Measurements from ENCODE around the gene BDP1.
"Not testable (repeated sequence)": the region's sequence is repeated elsewhere in the genome, so short reads cannot be mapped to it uniquely, and the experiment has no call there.

BDP1 gene

DNA sequence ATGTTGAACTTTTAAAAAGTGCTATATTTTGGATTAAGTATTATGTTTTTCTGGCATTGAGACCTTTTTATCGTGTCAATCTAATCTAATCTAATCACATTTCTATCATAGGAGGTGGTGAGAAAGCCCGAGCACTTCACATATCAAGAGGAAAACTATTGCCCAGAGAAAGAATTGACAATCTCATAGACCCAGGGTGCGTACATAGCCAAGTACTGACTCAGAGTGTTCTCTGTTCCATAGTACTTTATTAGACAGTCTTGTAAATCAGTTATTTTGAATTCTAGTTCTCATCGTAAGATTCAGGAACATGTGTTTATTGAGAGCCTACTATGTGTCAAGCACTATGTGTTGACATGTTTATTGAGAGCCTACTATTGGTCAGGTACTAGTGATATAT is 140.7 kb downstream of the BDP1 start:
- Mint-ChIP-seq H3K4me3 (no peak overlapping the region), H3K4me1 (ENCODE audit: low read depth) (no peaks in the 10 kb centered on the region), H3K36me3 (ENCODE audit: low read depth) (peaks cover 75% of the 10 kb centered on the region), H3K27ac (no peak overlapping the region), H3K9me3 (no peaks in the 10 kb centered on the region), H3K27me3 (no peaks in the 10 kb centered on the region)
- intact Hi-C loops (cut with micrococcal nuclease): no loop called here

DNA sequence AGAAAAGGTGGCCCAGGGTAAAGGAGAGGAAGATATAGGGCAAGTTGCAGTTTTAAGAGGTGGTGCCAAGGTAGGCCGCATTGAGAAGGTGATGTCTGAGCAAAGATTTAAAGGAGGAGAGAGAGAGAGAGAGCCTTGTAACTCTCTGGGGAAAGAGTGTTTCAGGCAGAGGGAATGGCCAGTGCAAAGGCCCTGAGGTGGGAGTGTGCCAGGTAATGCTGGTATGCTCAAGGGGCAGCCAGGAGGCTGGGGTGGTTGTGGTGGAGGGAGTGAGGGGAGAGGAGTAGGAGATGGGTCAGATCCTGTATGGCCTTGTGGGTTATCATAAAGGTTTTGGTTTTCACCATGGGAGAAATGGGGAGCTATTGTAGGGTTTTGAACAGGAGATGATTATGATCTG is 141.6 kb downstream of the BDP1 start:
- Mint-ChIP-seq H3K4me3 (no peak overlapping the region), H3K9me3 (no peaks in the 10 kb centered on the region), H3K27me3 (no peaks in the 10 kb centered on the region), H3K36me3 (ENCODE audit: low read depth) (peaks cover 75% of the 10 kb centered on the region), H3K4me1 (ENCODE audit: low read depth) (no peaks in the 10 kb centered on the region), H3K27ac (no peak overlapping the region)
- intact Hi-C loops (cut with micrococcal nuclease): no loop called here

DNA sequence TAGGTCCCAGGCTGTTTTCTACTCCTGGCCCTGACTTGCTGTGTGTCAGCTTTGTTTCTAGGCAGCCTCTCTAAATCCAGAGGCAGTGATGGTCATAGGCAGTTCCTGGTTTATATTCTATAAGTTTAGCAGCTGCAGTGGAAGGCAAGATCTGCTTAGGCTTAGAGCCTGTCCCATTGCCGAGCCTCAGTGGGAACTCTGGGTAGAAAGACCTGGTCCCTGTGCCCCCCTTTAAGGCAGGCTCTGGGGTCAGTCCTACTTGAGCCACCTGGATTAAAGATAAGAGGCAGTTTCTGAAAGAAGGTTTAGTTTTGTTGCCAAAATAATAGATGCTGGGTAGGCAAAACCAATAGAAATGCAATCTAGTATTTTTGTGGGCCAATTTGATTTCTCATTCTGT is 145.3 kb downstream of the BDP1 start:
- H3K4me1 Mint-ChIP-seq (ENCODE audit: low read depth): no peaks in the 10 kb centered on the region
- intact Hi-C loops (cut with micrococcal nuclease): no loop called here
- H3K27ac Mint-ChIP-seq: no peak overlapping the region
- no peaks in the 10 kb centered on the region for H3K27me3 Mint-ChIP-seq
- peaks cover 84% of the 10 kb centered on the region for H3K36me3 Mint-ChIP-seq (ENCODE audit: low read depth)
- no peak overlapping the region for H3K4me3 Mint-ChIP-seq
- H3K9me3 Mint-ChIP-seq: no peaks in the 10 kb centered on the region

DNA sequence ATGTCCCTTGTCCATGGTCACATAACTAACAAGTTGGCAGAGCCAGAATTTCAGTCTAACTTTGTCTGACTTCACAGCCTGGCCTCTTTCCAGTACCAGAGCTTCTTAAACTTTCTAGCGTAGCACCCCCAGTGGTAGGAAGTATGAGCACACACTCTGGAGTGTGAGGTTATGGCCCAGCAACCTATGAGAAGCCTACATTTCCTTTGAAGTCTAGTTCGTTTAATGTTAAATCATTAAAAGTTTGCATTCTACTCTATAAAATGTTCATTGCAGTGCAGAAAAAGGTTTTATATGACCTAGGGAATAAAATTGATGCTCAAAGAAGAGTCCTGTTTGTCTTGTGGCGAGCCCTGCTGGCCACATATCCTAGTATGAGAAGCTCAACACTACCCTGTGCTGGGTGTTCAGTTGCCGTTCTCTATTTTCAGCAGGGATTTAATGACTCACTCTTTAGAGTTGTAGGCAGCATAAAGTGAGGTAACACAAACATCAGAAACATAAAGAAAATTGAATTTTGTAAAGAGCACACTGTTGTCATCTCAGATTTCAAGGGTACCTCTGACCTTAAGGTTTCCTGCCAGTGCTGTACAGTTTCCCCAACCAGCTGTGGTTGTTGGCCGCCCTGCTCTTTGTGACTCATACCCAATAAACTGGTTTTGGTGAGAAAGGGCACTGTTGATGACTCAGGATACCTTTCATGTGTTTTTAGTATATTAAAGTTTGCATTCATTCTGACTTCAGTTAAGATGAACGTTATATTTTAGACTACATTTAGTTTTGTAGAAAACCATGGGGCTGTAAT is 146.0 kb downstream of the BDP1 start:
- Mint-ChIP-seq H3K27ac (no peak overlapping the region), H3K36me3 (ENCODE audit: low read depth) (peaks cover 79% of the 10 kb centered on the region), H3K9me3 (no peaks in the 10 kb centered on the region), H3K27me3 (no peaks in the 10 kb centered on the region), H3K4me1 (ENCODE audit: low read depth) (no peaks in the 10 kb centered on the region), H3K4me3 (no peak overlapping the region)
- intact Hi-C loops (cut with micrococcal nuclease): no loop called here

DNA sequence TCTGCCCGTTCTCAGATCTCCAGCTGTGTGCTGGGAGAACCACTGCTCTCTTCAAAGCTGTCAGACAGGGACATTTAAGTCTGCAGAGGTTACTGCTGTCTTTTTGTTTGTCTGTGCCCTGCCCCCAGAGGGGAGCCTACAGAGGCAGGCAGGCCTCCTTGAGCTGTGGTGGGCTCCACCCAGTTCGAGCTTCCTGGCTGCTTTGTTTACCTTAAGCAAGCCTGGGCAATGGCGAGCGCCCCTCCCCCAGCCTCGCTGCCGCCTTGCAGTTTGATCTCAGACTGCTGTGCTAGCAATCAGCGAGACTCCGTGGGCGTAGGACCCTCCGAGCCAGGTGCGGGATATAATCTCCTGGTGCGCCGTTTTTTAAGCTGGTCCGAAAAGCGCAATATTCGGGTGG is 154.5 kb downstream of the BDP1 start:
- H3K4me3 Mint-ChIP-seq; H3K27ac Mint-ChIP-seq; intact Hi-C loops (cut with micrococcal nuclease); H3K27me3 Mint-ChIP-seq; H3K4me1 Mint-ChIP-seq (ENCODE audit: low read depth); H3K9me3 Mint-ChIP-seq: not testable (repeated sequence)
- H3K36me3 Mint-ChIP-seq (ENCODE audit: low read depth): peaks cover 58% of the 10 kb centered on the region

DNA sequence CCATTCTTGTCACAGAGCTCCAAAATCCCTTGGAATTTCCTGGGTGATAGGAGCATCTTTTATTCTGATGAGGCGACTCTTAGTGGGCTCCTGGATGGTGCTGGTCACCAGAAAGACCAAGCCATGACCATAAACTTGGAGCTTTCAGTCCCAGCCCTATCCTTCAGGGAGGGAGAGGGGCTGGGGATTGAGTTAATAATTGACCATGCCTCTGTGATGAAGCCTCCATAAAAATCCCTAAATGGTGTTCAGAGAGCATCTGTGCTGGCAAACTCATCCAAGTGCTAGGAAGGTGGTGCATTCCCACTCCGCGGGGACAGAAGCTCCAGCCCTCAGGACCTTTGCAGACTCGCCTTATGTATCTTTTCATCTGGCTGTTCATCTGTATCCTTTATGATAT is 160.4 kb downstream of the BDP1 start:
- Mint-ChIP-seq H3K4me1 (ENCODE audit: low read depth) (no peaks in the 10 kb centered on the region), H3K27ac (no peak overlapping the region), H3K27me3 (no peaks in the 10 kb centered on the region), H3K9me3 (no peaks in the 10 kb centered on the region), H3K4me3 (no peak overlapping the region), H3K36me3 (ENCODE audit: low read depth) (peaks cover 61% of the 10 kb centered on the region)
- intact Hi-C loops (cut with micrococcal nuclease): no loop called here
